Cardiac fibroblast (primary cell): ENCODE results near the gene TDRD10.

Source experiments
- DNase-seq, 2 donors: peaks; one replicate each; pipeline versions ENCODE4 v3.0.0 to v3.0.0-alpha.2; 2010; ENCODE audit warnings: low read depth in 2 of 2
- H3K4me3 ChIP-seq, 2 donors: replicated peaks in 1 of 2; 1 replicate in 1 of 2; 2 replicates in 1 of 2; pipeline ENCODE4 v1.5.1; 2011; ENCODE audit warnings: low read depth in 2 of 2, low read length in 2 of 2, mild to moderate bottlenecking in 2 of 2, moderate library complexity in 1 of 2
- CTCF ChIP-seq: IDR thresholded peaks from one replicate; pipeline ENCODE4 v1.5.1; 2011; ENCODE audit warnings: low read depth, mild to moderate bottlenecking, low read length, inconsistent platforms

TDRD10 gene

GRCh38 chr1:154571964-154572288 lies 69.9 kb downstream of the TDRD10 start:
- DNase-seq, result no peak
- no peak for TF ChIP-seq CTCF
- no peak overlapping the region for H3K4me3 ChIP-seq

GRCh38 chr1:154572468-154573167 lies 70.6 kb downstream of the TDRD10 start:
- DNase-seq, result no peak
- no peak overlapping the region for H3K4me3 ChIP-seq
- TF ChIP-seq CTCF, result no peak

- no peak overlapping the region for H3K4me3 ChIP-seq
- no peak for TF ChIP-seq CTCF
- no peak for DNase-seq
These were observed 71.1 kb downstream of the TDRD10 start for GRCh38 chr1:154573168-154573510.

GRCh38 chr1:154574716-154575115 lies 72.7 kb downstream of the TDRD10 start:
- no peak for TF ChIP-seq CTCF
- no peak overlapping the region for H3K4me3 ChIP-seq
- peak; percentile 27 to 38 for DNase-seq

- TF ChIP-seq CTCF, result no peak
- DNase-seq, result no peak
- no peak overlapping the region for H3K4me3 ChIP-seq
These were observed 73.3 kb downstream of the TDRD10 start for GRCh38 chr1:154575147-154575927.

- H3K4me3 ChIP-seq, result no peak overlapping the region
- no peak for TF ChIP-seq CTCF
- DNase-seq, result no peak
These were observed 74.0 kb downstream of the TDRD10 start for GRCh38 chr1:154575951-154576566.
